Glomerular endothelial cell (primary cell): ENCODE measurements around the gene PDZD4. TPM values are rescaled to one million over a fixed set of nuclear protein-coding genes. Genes with fewer than 3 reads are reported as not detected.

Source experiments
- DNase-seq: peaks from one replicate; pipeline ENCODE4 v3.0.0-alpha.2; 2011; ENCODE audit warnings: low read depth, low spot score; ENCODE audit errors: extremely low read depth
- total RNA-seq: library from RNA; depleted of rRNA; stranded (reverse); fragments of >200 nt; gene quantifications from 2 replicates; pipeline ENCODE4 v1.2.3, GENCODE V29; 2015

PDZD4 gene
- total RNA-seq, 1 donor from 2014 or later = 0.12 TPM

- DNase-seq = no peak
Measured at GRCh38 chrX:153792368-153792767, 38.0 kb downstream of the PDZD4 start.

- DNase-seq = no peak
Measured at GRCh38 chrX:153791104-153791852, 39.1 kb downstream of the PDZD4 start.

- no peak for DNase-seq
Measured at GRCh38 chrX:153789654-153790053, 40.7 kb downstream of the PDZD4 start.

- no peak for DNase-seq
Measured at GRCh38 chrX:153786669-153787068, 43.7 kb downstream of the PDZD4 start.

- DNase-seq = no peak
Measured at GRCh38 chrX:153784325-153784967, 45.9 kb downstream of the PDZD4 start.

GRCh38 chrX:153783378-153784013 is 46.8 kb downstream of the PDZD4 start:
- DNase-seq = no peak

GRCh38 chrX:153782871-153783270 is 47.5 kb downstream of the PDZD4 start:
- DNase-seq = no peak

GRCh38 chrX:153782313-153782712 is 48.0 kb downstream of the PDZD4 start:
- DNase-seq = no peak

GRCh38 chrX:153781428-153782047 is 48.8 kb downstream of the PDZD4 start:
- DNase-seq = no peak

- no peak for DNase-seq
Measured at GRCh38 chrX:153780678-153781427, 49.5 kb downstream of the PDZD4 start, which contains the start of gene SRPK3. SRPK3 (plus strand) TSS chrX:153781041; CDS start chrX:153781087, 46 bp downstream.

- DNase-seq = no peak
Measured at GRCh38 chrX:153779891-153780677, 50.3 kb downstream of the PDZD4 start.

- no peak for DNase-seq
Measured at GRCh38 chrX:153778684-153779101, 51.7 kb downstream of the PDZD4 start.

- DNase-seq = no peak
Measured at GRCh38 chrX:153778181-153778580, 52.2 kb downstream of the PDZD4 start.

GRCh38 chrX:153777261-153778090 is 52.9 kb downstream of the PDZD4 start:
- no peak for DNase-seq

- no peak for DNase-seq
Measured at GRCh38 chrX:153776611-153777045, 53.7 kb downstream of the PDZD4 start.

- DNase-seq = no peak
Measured at GRCh38 chrX:153776120-153776599, 54.2 kb downstream of the PDZD4 start.

GRCh38 chrX:153775293-153776119 is 54.8 kb downstream of the PDZD4 start:
- DNase-seq = no peak
